Progenitor cell of endocrine pancreas (in vitro differentiated cells): Measurements from ENCODE around the gene FGR. TPM values are rescaled to one million over a fixed set of nuclear protein-coding genes. Genes with fewer than 3 reads are reported as not detected.

Experiments
- DNase-seq: peaks from one replicate; pipeline ENCODE4 v3.0.0; 2021; ENCODE audit warnings: low spot score; ENCODE audit not compliant: unreplicated experiment
- H3K27ac Mint-ChIP-seq: 2 replicates; pipeline ENCODE4 v1.8.0; 2021; ENCODE audit warnings: mild to moderate bottlenecking, moderate library complexity, mixed read lengths
- H3K27me3 Mint-ChIP-seq: 2 replicates; pipeline ENCODE4 v1.8.0; 2021; ENCODE audit warnings: mixed read lengths
- H3K36me3 Mint-ChIP-seq: 2 replicates; pipeline ENCODE4 v1.8.0; 2022; ENCODE audit warnings: mixed read lengths; ENCODE audit not compliant: insufficient read depth
- H3K4me1 Mint-ChIP-seq: 2 replicates; pipeline ENCODE4 v1.8.0; 2021; ENCODE audit warnings: low read depth, mixed read lengths
- H3K4me3 Mint-ChIP-seq: 2 replicates; pipeline ENCODE4 v1.8.0; 2021; ENCODE audit warnings: low read depth, mild to moderate bottlenecking, moderate library complexity, mixed read lengths
- H3K9me3 Mint-ChIP-seq: 2 replicates; pipeline ENCODE4 v1.8.0; 2021; ENCODE audit warnings: low read depth, mixed read lengths
- CTCF ChIP-seq: fragments of 200-600 bp; sonication (generic); IDR thresholded peaks from one replicate; pipeline ENCODE4 v1.5.0; 2021; ENCODE audit warnings: antibody characterized with exemption, mild to moderate bottlenecking; ENCODE audit not compliant: unreplicated experiment
- total RNA-seq: library from RNA; stranded (reverse); gene quantifications from 2 replicates; pipeline ENCODE4 v1.2.1, GENCODE V29; 2021

The FGR gene
- total RNA-seq, 1 donor from 2014 or later = not detected

- H3K9me3 Mint-ChIP-seq = no peaks in the 10 kb centered on the region
- H3K27ac Mint-ChIP-seq = peak overlapping the region; percentile 73
- no peak for TF ChIP-seq CTCF
- no peaks in the 10 kb centered on the region for H3K36me3 Mint-ChIP-seq
- DNase-seq = no peak
- H3K4me3 Mint-ChIP-seq = peak overlapping the region; percentile 73
- H3K27me3 Mint-ChIP-seq = peaks cover 25% of the 10 kb centered on the region
- peaks cover 11% of the 10 kb centered on the region for H3K4me1 Mint-ChIP-seq
These were observed 24.0 kb upstream of the FGR start for GRCh38 chr1:27658951-27659496.

GRCh38 chr1:27656157-27656893, 21.3 kb upstream of the FGR start:
- no peak overlapping the region for H3K27ac Mint-ChIP-seq
- no peak for DNase-seq
- H3K27me3 Mint-ChIP-seq = peaks cover 21% of the 10 kb centered on the region
- H3K4me3 Mint-ChIP-seq = no peak overlapping the region
- H3K9me3 Mint-ChIP-seq = no peaks in the 10 kb centered on the region
- H3K36me3 Mint-ChIP-seq = no peaks in the 10 kb centered on the region
- TF ChIP-seq CTCF = no peak
- peaks cover 11% of the 10 kb centered on the region for H3K4me1 Mint-ChIP-seq

- no peak overlapping the region for H3K4me3 Mint-ChIP-seq
- peaks cover 15% of the 10 kb centered on the region for H3K27me3 Mint-ChIP-seq
- H3K4me1 Mint-ChIP-seq = peaks cover 20% of the 10 kb centered on the region
- no peaks in the 10 kb centered on the region for H3K36me3 Mint-ChIP-seq
- no peak for DNase-seq
- H3K27ac Mint-ChIP-seq = peak overlapping the region; percentile 78
- H3K9me3 Mint-ChIP-seq = no peaks in the 10 kb centered on the region
- no peak for TF ChIP-seq CTCF
These were observed 20.4 kb upstream of the FGR start for GRCh38 chr1:27655151-27655937.

- Mint-ChIP-seq H3K36me3 (no peaks in the 10 kb centered on the region), H3K9me3 (no peaks in the 10 kb centered on the region), H3K27me3 (no peaks in the 10 kb centered on the region), H3K27ac (peak overlapping the region; percentile 84), H3K4me1 (peaks cover 23% of the 10 kb centered on the region), H3K4me3 (no peak overlapping the region)
- no peak for TF ChIP-seq CTCF
- no peak for DNase-seq
These were observed 17.3 kb upstream of the FGR start for GRCh38 chr1:27652111-27652864.
